Endothelial cell of umbilical vein (primary cell): ENCODE data around the gene SDSL. TPM values are rescaled to one million over a fixed set of nuclear protein-coding genes. Genes with fewer than 3 reads are reported as not detected.

Source experiments
- BruUV-seq: library from RNA; stranded (reverse); fragments of 400-500 nt; replicated peaks from 2 replicates; lab custom pipeline; 2021; lab: Mats Ljungman, UMichigan
- CTCF ChIA-PET: fragments of 300-600, 350-600 bp; sonication (Branson Sonifier 250); formaldehyde crosslinking; loops from one replicate; lab custom pipeline; 2021; ENCODE audit warnings: antibody characterized with exemption, inconsistent platforms; lab: Charles Lee
- POLR2A ChIA-PET: fragments of 300-600, 350-600 bp; sonication (Branson Sonifier 250); formaldehyde crosslinking; loops from one replicate; lab custom pipeline; 2021; ENCODE audit warnings: antibody characterized with exemption, inconsistent platforms; lab: Charles Lee
- DNase-seq: peaks from one replicate; pipeline ENCODE4 v3.0.0-alpha.2; 2011; ENCODE audit warnings: low read depth, low spot score
- FAIRE-seq: peaks from 2 replicates; lab custom pipeline; 2011; peaks lifted over from hg19 to GRCh38; lab: Jason Lieb, UNC
- H2AFZ ChIP-seq: 2 replicates; pipeline ENCODE4 v1.6.0; 2012; ENCODE audit warnings: low read depth, low read length, control low read depth, inconsistent platforms
- H3K27ac ChIP-seq: 2 replicates; pipeline ENCODE4 v1.5.1; 2011; ENCODE audit warnings: low read depth, mild to moderate bottlenecking, control low read depth, low read length, moderate library complexity; ENCODE audit not compliant: insufficient read depth
- H3K27me3 ChIP-seq, 2 experiments: 2 replicates each; pipeline versions ENCODE4 v1.6.0 to v1.6.1; 2011; ENCODE audit warnings: low read length in 2 of 2, mixed read lengths in 1 of 2; ENCODE audit not compliant: control insufficient read depth in 2 of 2, insufficient read depth in 2 of 2
- H3K36me3 ChIP-seq, 2 experiments: 2 replicates in 1 of 2; 3 replicates in 1 of 2; pipeline ENCODE4 v1.5.1; 2011; ENCODE audit warnings: low read length in 2 of 2, mild to moderate bottlenecking in 1 of 2, moderate library complexity in 1 of 2; ENCODE audit not compliant: control insufficient read depth in 2 of 2, insufficient read depth in 2 of 2; ENCODE audit errors: extremely low read depth in 1 of 2
- H3K4me1 ChIP-seq: 3 replicates; pipeline ENCODE4 v1.5.1; 2011; ENCODE audit warnings: mild to moderate bottlenecking, low read length; ENCODE audit not compliant: control insufficient read depth, insufficient read depth; ENCODE audit errors: extremely low read depth
- H3K4me2 ChIP-seq: 2 replicates; pipeline ENCODE4 v1.6.1; 2011; ENCODE audit warnings: low read length, control low read depth, mixed read lengths; ENCODE audit not compliant: insufficient read depth
- H3K4me3 ChIP-seq, 3 experiments: fragments of 200-600 bp in 1 of 3; sonication (generic), shearing (Covaris generic) in 1 of 3; replicated peaks in 1 of 3; 2 replicates each; pipeline ENCODE4 v1.5.1; 2011 to 2016; ENCODE audit warnings: control low read depth in 3 of 3, low read length in 3 of 3, mild to moderate bottlenecking in 2 of 3, inconsistent platforms in 1 of 3, low read depth in 1 of 3, moderate library complexity in 1 of 3; ENCODE audit not compliant: insufficient read depth in 1 of 3
- H3K79me2 ChIP-seq: 2 replicates; pipeline ENCODE4 v1.6.0; 2012; ENCODE audit warnings: low read length, inconsistent platforms; ENCODE audit not compliant: control insufficient read depth, insufficient read depth
- H3K9ac ChIP-seq: replicated peaks from 2 replicates; pipeline ENCODE3; 2011; ENCODE audit warnings: low read length, control low read depth; ENCODE audit not compliant: insufficient read depth; ENCODE audit errors: extremely low read depth
- H3K9me1 ChIP-seq: replicated peaks from 3 replicates; pipeline ENCODE4 v1.6.0; 2011; ENCODE audit warnings: mild to moderate bottlenecking, low read length; ENCODE audit not compliant: control insufficient read depth, insufficient read depth; ENCODE audit errors: extremely low read depth
- H3K9me3 ChIP-seq: replicated peaks from 2 replicates; pipeline ENCODE4 v1.5.1; 2012; ENCODE audit warnings: low read length, inconsistent platforms; ENCODE audit not compliant: control insufficient read depth, insufficient read depth
- H4K20me1 ChIP-seq: replicated peaks from 2 replicates; pipeline ENCODE3; 2011; ENCODE audit warnings: mild to moderate bottlenecking, low read length; ENCODE audit not compliant: control insufficient read depth, insufficient read depth; ENCODE audit errors: extremely low read depth
- EZH2 ChIP-seq: IDR thresholded peaks from 2 replicates; pipeline ENCODE4 v1.6.1; 2012; ENCODE audit warnings: borderline replicate concordance, low read depth, mild to moderate bottlenecking, moderate library complexity, low read length, inconsistent platforms; ENCODE audit not compliant: severe bottlenecking
- FOS ChIP-seq: IDR thresholded peaks from 2 replicates; pipeline ENCODE4 v1.6.1; 2011; ENCODE audit warnings: mild to moderate bottlenecking, low read length, moderate library complexity, borderline replicate concordance; ENCODE audit not compliant: insufficient read depth
- GATA2 ChIP-seq: IDR thresholded peaks from 2 replicates; pipeline ENCODE4 v1.7.0; 2011; ENCODE audit warnings: low read depth, mild to moderate bottlenecking, moderate library complexity, mixed read lengths, low read length; ENCODE audit not compliant: insufficient read length, insufficient read depth
- JUN ChIP-seq: IDR thresholded peaks from 2 replicates; pipeline ENCODE4 v1.6.1; 2011; ENCODE audit warnings: borderline replicate concordance, low read depth; ENCODE audit not compliant: insufficient read length, insufficient read depth
- MYC ChIP-seq: IDR thresholded peaks from one replicate; pipeline ENCODE4 v1.6.1; 2011; ENCODE audit warnings: mild to moderate bottlenecking, low read depth, low read length
- POLR2A ChIP-seq: IDR thresholded peaks from 2 replicates; pipeline ENCODE4 v1.6.1; 2012; ENCODE audit warnings: low read depth, mild to moderate bottlenecking, control low read depth, low read length
- POLR2AphosphoS5 ChIP-seq: IDR thresholded peaks from 2 replicates; pipeline ENCODE4 v1.6.1; 2012; ENCODE audit warnings: low read depth, mild to moderate bottlenecking, control low read depth, low read length, moderate library complexity; ENCODE audit not compliant: insufficient read depth
- dilution Hi-C: fragments of 300-500 bp; cut with MboI; formaldehyde crosslinking; loops from one replicate; pipeline ENCODE4 v1.15.0; 2019; ENCODE audit warnings: low sequenced_read_pairs; ENCODE audit not compliant: extremely low pct_ligation_motif_present
- intact Hi-C: fragments of 100-400 bp; cut with micrococcal nuclease; formaldehyde crosslinking; loops from one replicate; pipeline ENCODE4 v1.10.0; 2022
- polyA plus RNA-seq, 4 experiments: library from polyadenylated mRNA; depleted of rRNA in 3 of 4; stranded (reverse) in 3 of 4; unstranded in 1 of 4; fragments of >200 nt; gene quantifications; 2 replicates each; pipeline versions ENCODE4 v1.2.1 to v1.2.3, GENCODE V29; 2011 to 2012; ENCODE audit warnings: missing spikeins in 1 of 4
- total RNA-seq: library from RNA; stranded (reverse); gene quantifications from 2 replicates; pipeline ENCODE4 v1.2.3, GENCODE V29; 2021
- TF ChIP-seq, protein P1 (sequence below), 2 donors: IDR thresholded peaks; 1 replicate in 1 of 2; 2 replicates in 1 of 2; pipeline ENCODE4 v1.5.1; 2011; ENCODE audit warnings: low read length in 2 of 2, mild to moderate bottlenecking in 2 of 2, moderate library complexity in 2 of 2, control low read depth in 1 of 2, inconsistent platforms in 1 of 2, low read depth in 1 of 2; ENCODE audit not compliant: insufficient read depth in 1 of 2; ENCODE audit errors: extremely low read depth in 1 of 2
- TF ChIP-seq, protein P2 (sequence below): IDR thresholded peaks from 2 replicates; pipeline ENCODE4 v1.6.1; 2011; ENCODE audit not compliant: insufficient read depth, insufficient read length

The SDSL gene
- total and polyA plus RNA-seq, 2 donors (not counting 3 experiments of a cell fraction or from before 2014, with no cell fraction given), result 5.7 to 16.9 TPM

DNA sequence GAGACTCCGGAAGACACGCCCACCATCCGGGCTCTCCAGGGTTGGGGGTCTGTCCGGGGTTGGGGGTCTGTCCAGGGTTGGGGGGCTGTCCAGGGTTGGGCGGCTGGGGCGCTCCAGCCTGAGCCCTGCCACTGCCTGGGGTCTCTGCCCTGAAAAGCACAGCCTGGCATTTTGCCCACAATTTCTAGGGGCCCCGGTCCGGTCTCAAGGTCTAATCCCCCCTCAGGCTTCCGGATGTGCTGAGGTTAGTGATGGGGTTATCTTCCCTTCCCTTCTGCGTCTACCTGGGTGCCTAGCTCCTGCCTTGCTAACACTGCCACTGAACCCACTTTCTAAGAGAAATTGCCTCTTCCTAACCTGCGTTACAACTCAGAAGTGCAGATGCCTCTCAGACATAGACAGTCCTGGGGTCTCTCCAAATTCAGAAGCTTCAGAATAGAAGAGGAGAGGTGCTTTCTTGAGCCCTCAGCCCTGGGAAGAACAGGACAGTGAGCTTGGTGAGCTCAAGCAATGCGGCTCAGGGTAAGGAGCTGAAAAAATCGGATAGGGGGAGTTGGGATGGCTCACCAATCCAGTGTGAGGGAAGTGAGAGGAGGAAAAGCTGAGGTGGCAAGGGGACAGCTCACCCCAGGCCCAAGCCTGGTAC, 43.8 kb downstream of the SDSL start:
- BruUV-seq, result no TSS peak

More for the DNA sequence above, 43.8 kb downstream of the SDSL start:
- H4K20me1 ChIP-seq, result no peaks in the 10 kb centered on the region
- no peak overlapping the region for H3K4me2 ChIP-seq
- ChIA-PET POLR2A (interaction anchor here (1.0 kb wide), 1 partner anchor 443 kb away, joined by 4 read pairs; no protein-coding TSS in a partner anchor), CTCF (interaction anchor here (2.1 kb wide), 1 partner anchor 447 kb away, joined by 8 read pairs; no protein-coding TSS in a partner anchor)
- H3K9ac ChIP-seq, result no peak overlapping the region
- no peaks in the 10 kb centered on the region for H3K79me2 ChIP-seq
- no peaks in the 10 kb centered on the region for H3K9me3 ChIP-seq
- no peak overlapping the region for H3K4me3 ChIP-seq
- H3K27ac ChIP-seq, result no peak overlapping the region
- H3K27me3 ChIP-seq, result peaks cover 69 to 85% of the 10 kb centered on the region in 2 experiments
- H2AFZ ChIP-seq, result no peak overlapping the region
- TF ChIP-seq, protein P1, sequence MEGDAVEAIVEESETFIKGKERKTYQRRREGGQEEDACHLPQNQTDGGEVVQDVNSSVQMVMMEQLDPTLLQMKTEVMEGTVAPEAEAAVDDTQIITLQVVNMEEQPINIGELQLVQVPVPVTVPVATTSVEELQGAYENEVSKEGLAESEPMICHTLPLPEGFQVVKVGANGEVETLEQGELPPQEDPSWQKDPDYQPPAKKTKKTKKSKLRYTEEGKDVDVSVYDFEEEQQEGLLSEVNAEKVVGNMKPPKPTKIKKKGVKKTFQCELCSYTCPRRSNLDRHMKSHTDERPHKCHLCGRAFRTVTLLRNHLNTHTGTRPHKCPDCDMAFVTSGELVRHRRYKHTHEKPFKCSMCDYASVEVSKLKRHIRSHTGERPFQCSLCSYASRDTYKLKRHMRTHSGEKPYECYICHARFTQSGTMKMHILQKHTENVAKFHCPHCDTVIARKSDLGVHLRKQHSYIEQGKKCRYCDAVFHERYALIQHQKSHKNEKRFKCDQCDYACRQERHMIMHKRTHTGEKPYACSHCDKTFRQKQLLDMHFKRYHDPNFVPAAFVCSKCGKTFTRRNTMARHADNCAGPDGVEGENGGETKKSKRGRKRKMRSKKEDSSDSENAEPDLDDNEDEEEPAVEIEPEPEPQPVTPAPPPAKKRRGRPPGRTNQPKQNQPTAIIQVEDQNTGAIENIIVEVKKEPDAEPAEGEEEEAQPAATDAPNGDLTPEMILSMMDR (IDR thresholded peaks at IDR 0.05; ENCODE audit: extremely low read depth in 1 of 2, insufficient read depth in 1 of 2, low read depth in 1 of 2, low read length in 2 of 2), result no peak
- no peak for TF ChIP-seq JUN
- TF ChIP-seq GATA2, result no peak
- TF ChIP-seq, protein P2, sequence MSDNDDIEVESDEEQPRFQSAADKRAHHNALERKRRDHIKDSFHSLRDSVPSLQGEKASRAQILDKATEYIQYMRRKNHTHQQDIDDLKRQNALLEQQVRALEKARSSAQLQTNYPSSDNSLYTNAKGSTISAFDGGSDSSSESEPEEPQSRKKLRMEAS, result no peak
- TF ChIP-seq POLR2A, result no peak
- no peak for TF ChIP-seq FOS
- TF ChIP-seq MYC, result no peak
- TF ChIP-seq POLR2AphosphoS5, result no peak
- TF ChIP-seq EZH2, result no peak
- FAIRE-seq, result no peak
- dilution Hi-C loops, result no loop called here
- DNase-seq, result no peak
- intact Hi-C loops, result no loop called here
- H3K9me1 ChIP-seq, result no peaks in the 10 kb centered on the region
- H3K4me1 ChIP-seq, result no peaks in the 10 kb centered on the region
- H3K36me3 ChIP-seq, result no peaks in the 10 kb centered on the region
